Measurements from ENCODE around the gene TBCCD1.
"Not testable (repeated sequence)": the region's sequence is repeated elsewhere in the genome, so short reads cannot be mapped to it uniquely, and the experiment has no call there.

Gene TBCCD1

GRCh38 chr3:186517218-186517617 is 49.9 kb downstream of the TBCCD1 start:
- no peak for DNase-seq

- DNase-seq, result no peak
These were observed 50.5 kb downstream of the TBCCD1 start for GRCh38 chr3:186516646-186517045.

- no peak for DNase-seq
These were observed 52.0 kb downstream of the TBCCD1 start for GRCh38 chr3:186515125-186515524.

GRCh38 chr3:186514296-186515002 is 52.7 kb downstream of the TBCCD1 start:
- DNase-seq, result no peak

- DNase-seq, result no peak
These were observed 53.8 kb downstream of the TBCCD1 start for GRCh38 chr3:186513386-186513785.

- DNase-seq, result no peak
These were observed 54.4 kb downstream of the TBCCD1 start for GRCh38 chr3:186512570-186513302.

- no peak for DNase-seq
These were observed 55.4 kb downstream of the TBCCD1 start for GRCh38 chr3:186511702-186512101.

GRCh38 chr3:186511245-186511644 is 55.9 kb downstream of the TBCCD1 start:
- no peak for DNase-seq

GRCh38 chr3:186510374-186511079 is 56.6 kb downstream of the TBCCD1 start:
- DNase-seq, result no peak

- DNase-seq, result no peak
These were observed 57.7 kb downstream of the TBCCD1 start for GRCh38 chr3:186509423-186509822.

- no peak for DNase-seq
These were observed 60.3 kb downstream of the TBCCD1 start for GRCh38 chr3:186506857-186507256.

GRCh38 chr3:186506191-186506739 is 60.9 kb downstream of the TBCCD1 start:
- DNase-seq, result no peak

GRCh38 chr3:186502966-186503712 is 64.0 kb downstream of the TBCCD1 start:
- no peak for DNase-seq

- DNase-seq, result no peak
These were observed 64.8 kb downstream of the TBCCD1 start for GRCh38 chr3:186502138-186502948.

GRCh38 chr3:186499949-186500348 is 67.2 kb downstream of the TBCCD1 start:
- not testable (repeated sequence) for DNase-seq

- not testable (repeated sequence) for DNase-seq
These were observed 69.1 kb downstream of the TBCCD1 start for GRCh38 chr3:186498022-186498421.

- no peak for DNase-seq
These were observed 69.5 kb downstream of the TBCCD1 start for GRCh38 chr3:186497608-186498007.

GRCh38 chr3:186496635-186497034 is 70.5 kb downstream of the TBCCD1 start:
- DNase-seq, result no peak
